Thyroid gland (tissue), 4 donors: ENCODE data around the gene INPP4A. TPM values are rescaled to one million over a fixed set of nuclear protein-coding genes. Genes with fewer than 3 reads are reported as not detected.

ENCODE experiments used
- DNase-seq, 2 donors: peaks; one replicate each; pipeline ENCODE4 v3.0.0-alpha.2; 2019
- H3K27ac ChIP-seq, 3 donors: fragments of 200-600 bp; sonication (generic); 1 replicate in 2 of 3; 2 replicates in 1 of 3; pipeline ENCODE4 v1.5.1; 2016 to 2019; ENCODE audit warnings: mild to moderate bottlenecking in 1 of 3, moderate library complexity in 1 of 3
- H3K27me3 ChIP-seq: fragments of 200-600 bp; sonication (generic); one replicate; pipeline ENCODE4 v1.5.1; 2019
- H3K36me3 ChIP-seq, 2 donors: fragments of 200-600 bp; sonication (generic); one replicate each; pipeline ENCODE4 v1.5.1; 2016 to 2019
- H3K4me1 ChIP-seq, 2 donors: fragments of 200-600 bp; sonication (generic); one replicate each; pipeline ENCODE4 v1.5.1; 2017 to 2019
- H3K4me3 ChIP-seq, 3 donors: fragments of 200-600 bp; sonication (generic); replicated peaks in 1 of 3; 1 replicate in 2 of 3; 2 replicates in 1 of 3; pipeline ENCODE4 v1.5.1; 2016; ENCODE audit warnings: mild to moderate bottlenecking in 1 of 3
- H3K9me3 ChIP-seq: fragments of 200-600 bp; sonication (generic); one replicate; pipeline ENCODE4 v1.5.1; 2017
- CTCF ChIP-seq, 6 experiments: fragments of 200-600 bp in 3 of 6; fragments of 450-650 bp in 3 of 6; sonication (generic) in 3 of 6; IDR thresholded peaks; one replicate each; pipeline ENCODE4 v1.5.1; 2016 to 2019; ENCODE audit warnings: antibody characterized with exemption in 6 of 6, mild to moderate bottlenecking in 2 of 6, inconsistent platforms in 1 of 6, moderate library complexity in 1 of 6
- POLR2A ChIP-seq, 2 donors: fragments of 450-650 bp; IDR thresholded peaks; one replicate each; pipeline ENCODE4 v1.6.1; 2017; ENCODE audit warnings: antibody characterized with exemption in 2 of 2, mild to moderate bottlenecking in 2 of 2, moderate library complexity in 1 of 2
- WGBS, 2 donors: methylation state at CpG; one replicate each; pipeline ENCODE4 v1.1.5; 2017; 5-methylcytosine and 5-hydroxymethylcytosine counted together
- intact Hi-C: fragments of 100-400 bp; cut with DNase I; formaldehyde crosslinking; loops from one replicate; pipeline ENCODE4 v1.15.1; 2023
- total RNA-seq, 4 donors: library from RNA; depleted of rRNA; stranded (reverse); fragments of >200 nt; gene quantifications; one replicate each; pipeline ENCODE4 v1.2.3, GENCODE V29; 2016

The INPP4A gene
- total RNA-seq, 4 donors from 2014 or later: 18.9 to 24.9 (median 23.8) TPM

GRCh38 chr2:98489971-98490962 lies 45.6 kb downstream of the INPP4A start:
- Histone ChIP-seq H3K27ac (no peak overlapping the region), H3K36me3 (no peaks in the 10 kb centered on the region), H3K4me3 (no peak overlapping the region), H3K9me3 (no peaks in the 10 kb centered on the region), H3K27me3 (no peaks in the 10 kb centered on the region), H3K4me1 (peaks cover 0 to 26% of the 10 kb centered on the region in 2 donors)
- DNase-seq: no peak
- TF ChIP-seq CTCF (IDR thresholded peaks at IDR 0.05): no peak
- TF ChIP-seq POLR2A (IDR thresholded peaks at IDR 0.05): no peak
- WGBS, 2 donors: 87% methylated on average over 14 of the region's 14 CpGs
- intact Hi-C loops: no loop called here

- no peaks in the 10 kb centered on the region for H3K9me3 ChIP-seq
- DNase-seq: no peak
- intact Hi-C loops: no loop called here
- no peaks in the 10 kb centered on the region for H3K27me3 ChIP-seq
- H3K4me3 ChIP-seq: no peak overlapping the region
- no peaks in the 10 kb centered on the region for H3K36me3 ChIP-seq
- TF ChIP-seq CTCF (IDR thresholded peaks at IDR 0.05): no peak
- 83 to 89% methylated on average over 3 of the region's 3 CpGs for WGBS, 2 donors
- H3K27ac ChIP-seq: no peak overlapping the region
- H3K4me1 ChIP-seq: peaks cover 0 to 20% of the 10 kb centered on the region in 2 donors
Measured at GRCh38 chr2:98492441-98492840, 47.8 kb downstream of the INPP4A start.

GRCh38 chr2:98494699-98495098 lies 50.0 kb downstream of the INPP4A start:
- no peak for DNase-seq
- no peak for TF ChIP-seq CTCF (IDR thresholded peaks at IDR 0.05)
- TF ChIP-seq POLR2A (IDR thresholded peaks at IDR 0.05): no peak
- Histone ChIP-seq H3K27me3 (no peaks in the 10 kb centered on the region), H3K27ac (no peak overlapping the region), H3K36me3 (no peaks in the 10 kb centered on the region), H3K4me1 (peaks cover 0 to 8% of the 10 kb centered on the region in 2 donors), H3K9me3 (no peaks in the 10 kb centered on the region), H3K4me3 (no peak overlapping the region)
- intact Hi-C loops: no loop called here

- intact Hi-C loops: no loop called here
- no peaks in the 10 kb centered on the region for H3K36me3 ChIP-seq
- H3K27ac ChIP-seq: no peak overlapping the region
- H3K27me3 ChIP-seq: no peaks in the 10 kb centered on the region
- no peak for DNase-seq
- TF ChIP-seq POLR2A (IDR thresholded peaks at IDR 0.05) (no peak), CTCF (IDR thresholded peaks at IDR 0.05) (no peak)
- WGBS, 2 donors: 95 to 100% methylated on average over 4 of the region's 4 CpGs
- H3K4me3 ChIP-seq: no peak overlapping the region
- H3K4me1 ChIP-seq: no peaks in the 10 kb centered on the region
- H3K9me3 ChIP-seq: no peaks in the 10 kb centered on the region
Measured at GRCh38 chr2:98496750-98497493, 52.3 kb downstream of the INPP4A start.
